Peyer's patch (tissue), 4 donors: ENCODE data around the gene AEBP2.

Experiments used
- CTCF ChIP-seq, 6 experiments: fragments of 450-650 bp in 4 of 6; fragments of 200-600 bp in 2 of 6; sonication (generic) in 1 of 6; IDR thresholded peaks; one replicate each; pipeline ENCODE4 v1.5.1; 2017 to 2019; ENCODE audit warnings: antibody characterized with exemption in 6 of 6, mild to moderate bottlenecking in 3 of 6, moderate library complexity in 1 of 6
- POLR2A ChIP-seq, 2 donors: fragments of 450-650 bp; IDR thresholded peaks; one replicate each; pipeline ENCODE4 v1.5.1; 2017; ENCODE audit warnings: antibody characterized with exemption in 2 of 2, mild to moderate bottlenecking in 2 of 2, moderate library complexity in 2 of 2

DNA sequence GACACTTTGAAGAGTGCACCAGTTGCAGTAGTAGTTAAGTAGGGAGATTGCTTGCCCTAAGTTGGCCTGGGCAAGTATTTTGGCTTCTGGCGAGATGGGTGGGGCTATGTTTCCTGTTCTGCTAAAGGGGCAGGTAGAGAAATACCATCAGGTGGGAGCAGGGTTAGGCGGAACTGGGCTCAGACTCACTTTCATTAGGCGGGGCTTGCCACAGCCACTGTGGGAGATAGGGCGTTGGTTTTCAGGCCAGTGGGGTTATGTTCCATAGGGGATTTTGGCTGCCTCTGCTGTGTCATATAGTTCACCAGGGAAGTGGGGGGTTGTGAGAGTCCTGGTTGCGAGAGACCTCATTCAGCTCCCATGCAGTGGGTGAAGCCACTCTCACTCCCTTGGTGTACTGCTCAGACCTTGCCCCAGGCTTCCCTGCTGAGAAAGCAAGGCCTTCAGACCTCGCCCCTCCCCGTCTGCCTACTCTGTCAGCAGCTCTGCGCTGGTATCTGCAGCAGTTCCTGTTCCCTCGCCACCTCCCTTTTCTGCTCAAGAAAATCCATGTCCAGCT is 43.3 kb downstream of the AEBP2 start:
- TF ChIP-seq CTCF (IDR thresholded peaks at IDR 0.05) (no peak), POLR2A (IDR thresholded peaks at IDR 0.05) (no peak)
